GM21786 (cell line): ENCODE measurements around the gene SSMEM1.
"Not testable (repeated sequence)": the region's sequence is repeated elsewhere in the genome, so short reads cannot be mapped to it uniquely, and the experiment has no call there.

Experiments used
- ATAC-seq: cut with Tn5 transposase; IDR thresholded peaks from one replicate; pipeline ENCODE4 v1.9.1; 2021; ENCODE audit not compliant: unreplicated experiment

Gene SSMEM1

DNA sequence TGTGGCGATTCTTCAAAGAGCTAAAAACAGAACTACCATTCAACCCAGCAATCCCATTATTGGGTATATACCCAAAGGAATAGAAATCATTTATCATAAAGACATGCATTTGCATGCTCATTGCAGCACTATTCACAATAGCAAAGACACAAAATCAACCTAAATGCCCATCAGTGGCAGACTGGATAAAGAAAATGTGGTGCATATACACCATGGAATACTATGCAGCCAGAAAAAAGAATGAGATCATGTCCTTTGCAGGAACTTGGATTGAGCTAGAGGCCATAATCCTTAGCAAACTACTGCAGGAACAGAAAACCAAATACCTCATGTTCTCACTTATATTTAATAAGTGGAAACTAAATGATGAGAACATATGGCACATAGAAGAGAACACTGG is 38.8 kb downstream of the SSMEM1 start:
- ATAC-seq, result not testable (repeated sequence)

DNA sequence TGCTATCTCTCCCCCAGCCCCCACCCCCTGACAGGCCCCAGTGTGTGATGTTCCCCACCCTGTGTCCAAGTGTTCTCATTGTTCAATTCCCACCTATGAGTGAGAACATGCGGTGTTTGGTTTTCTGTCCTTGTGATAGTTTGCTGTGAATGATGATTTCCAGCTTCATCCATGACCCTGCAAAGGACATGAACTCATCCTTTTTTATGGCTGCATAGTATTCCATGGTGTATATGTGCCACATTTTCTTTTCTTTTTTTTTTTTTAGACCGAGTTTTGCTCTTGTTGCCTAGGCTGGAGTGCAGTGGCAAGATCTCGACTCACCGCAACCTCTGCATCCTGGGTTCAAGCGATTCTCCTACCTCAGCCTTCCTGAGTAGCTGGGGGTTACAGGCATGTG is 41.2 kb downstream of the SSMEM1 start:
- not testable (repeated sequence) for ATAC-seq

DNA sequence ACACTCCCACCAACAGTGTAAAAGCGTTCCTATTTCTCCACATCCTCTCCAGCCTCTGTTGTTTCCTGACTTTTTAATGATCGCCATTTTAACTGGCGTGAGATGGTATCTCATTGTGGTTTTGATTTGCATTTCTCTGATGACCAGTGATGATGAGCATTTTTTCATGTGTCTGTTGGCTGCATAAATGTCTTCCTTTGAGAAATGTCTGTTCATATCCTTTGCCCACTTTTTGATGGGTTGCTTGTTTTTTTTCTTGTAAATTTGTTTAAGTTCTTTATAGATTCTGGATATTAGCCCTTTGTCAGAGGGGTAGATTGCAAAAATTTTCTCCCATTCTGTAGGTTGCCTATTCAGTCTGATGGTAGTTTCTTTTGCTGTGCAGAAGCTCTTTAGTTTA is 42.0 kb downstream of the SSMEM1 start:
- ATAC-seq, result not testable (repeated sequence)

GRCh38 chr7:130254555-130254954 is 46.9 kb downstream of the SSMEM1 start:
- no peak for ATAC-seq

DNA sequence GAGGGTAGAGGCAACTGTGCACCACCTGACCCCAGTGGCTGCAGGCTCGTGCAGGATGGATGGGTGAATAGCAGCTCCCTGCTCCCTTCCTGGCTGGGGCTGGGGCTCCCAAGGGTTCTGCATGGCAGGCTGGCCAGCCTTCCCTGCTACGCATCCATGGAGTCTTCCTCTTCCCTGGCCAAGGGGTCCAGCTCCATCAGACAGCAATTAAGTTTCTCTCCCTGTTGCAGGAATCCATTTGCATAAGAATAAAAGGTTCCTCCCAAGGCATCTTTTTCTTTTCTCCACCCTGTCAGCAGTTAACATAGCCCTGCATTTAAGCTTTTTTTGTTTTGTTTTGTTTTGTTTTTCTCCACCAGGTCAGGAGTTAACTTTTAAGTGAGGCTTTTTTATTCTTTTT is 49.0 kb downstream of the SSMEM1 start:
- ATAC-seq, result no peak

- ATAC-seq, result no peak
Measured at GRCh38 chr7:130258494-130259078, 50.9 kb downstream of the SSMEM1 start.

DNA sequence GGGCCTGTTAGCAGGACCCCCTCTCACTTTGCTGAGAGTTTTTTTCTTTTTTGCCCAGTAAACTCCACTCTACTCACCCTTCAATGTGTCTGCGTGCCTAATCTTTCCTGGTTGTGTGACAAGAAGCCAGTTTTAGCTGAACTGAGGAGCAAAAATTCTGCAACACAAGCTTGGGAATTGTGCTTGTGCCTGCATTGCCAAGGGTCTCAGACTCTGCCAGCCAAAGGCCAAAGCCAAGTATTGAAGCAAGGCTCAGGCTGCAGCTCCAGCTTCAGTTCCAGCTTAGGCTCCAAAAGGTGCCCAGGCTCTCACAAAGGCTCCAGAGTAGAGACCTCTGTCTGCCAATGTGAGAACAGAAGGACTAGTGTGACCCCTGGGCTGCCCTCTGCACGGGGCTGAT is 54.8 kb downstream of the SSMEM1 start:
- no peak for ATAC-seq

- no peak for ATAC-seq
Measured at GRCh38 chr7:130263130-130263529, 55.5 kb downstream of the SSMEM1 start.
